DND-41 (cell line): ENCODE measurements around the gene MTX1.

Source experiments
- ATAC-seq: fragments of 200-7000 bp; cut with Tn5 transposase; 3 replicates; pipeline ENCODE4 v1.9.1; 2021; ENCODE audit warnings: low read depth; ENCODE audit not compliant: insufficient read depth
- DNase-seq: peaks from one replicate; pipeline ENCODE4 v3.0.0-alpha.2; 2020
- H2AFZ ChIP-seq: 2 replicates; pipeline ENCODE4 v1.6.0; 2012; ENCODE audit warnings: low read depth, low read length
- H3K27ac ChIP-seq: 2 replicates; pipeline ENCODE4 v1.5.1; 2012; ENCODE audit warnings: low read length, inconsistent platforms
- H3K27me3 ChIP-seq: fragments of 200-600 bp; sonication (generic); 2 replicates; pipeline ENCODE4 v1.6.0; 2012; ENCODE audit warnings: low read length, mild to moderate bottlenecking, inconsistent platforms; ENCODE audit not compliant: insufficient read depth, poor library complexity
- H3K36me3 ChIP-seq: 2 replicates; pipeline ENCODE4 v1.5.1; 2012; ENCODE audit warnings: low read length, inconsistent platforms; ENCODE audit not compliant: insufficient read depth
- H3K4me1 ChIP-seq: 2 replicates; pipeline ENCODE4 v1.5.1; 2012; ENCODE audit warnings: mild to moderate bottlenecking, low read length; ENCODE audit not compliant: insufficient read depth
- H3K4me2 ChIP-seq: 2 replicates; pipeline ENCODE4 v1.6.0; 2012; ENCODE audit warnings: mild to moderate bottlenecking, moderate library complexity, low read length, inconsistent platforms; ENCODE audit not compliant: insufficient read depth
- H3K4me3 ChIP-seq, 2 experiments: fragments of 200-600 bp in 1 of 2; shearing (Covaris generic) in 1 of 2; 2 replicates each; pipeline ENCODE4 v1.5.1; 2012 to 2016; ENCODE audit warnings: inconsistent platforms in 2 of 2, low read length in 2 of 2, mild to moderate bottlenecking in 2 of 2, low read depth in 1 of 2, moderate library complexity in 1 of 2
- H3K79me2 ChIP-seq: 2 replicates; pipeline ENCODE4 v1.6.0; 2012; ENCODE audit warnings: low read length, inconsistent platforms; ENCODE audit not compliant: insufficient read depth
- H3K9ac ChIP-seq: 2 replicates; pipeline ENCODE4 v1.6.0; 2012; ENCODE audit warnings: low read depth, mild to moderate bottlenecking, inconsistent platforms, low read length, moderate library complexity
- H3K9me3 ChIP-seq: 2 replicates; pipeline ENCODE4 v1.5.1; 2012; ENCODE audit warnings: low read length, moderate library complexity, mild to moderate bottlenecking, inconsistent platforms; ENCODE audit not compliant: insufficient read depth, severe bottlenecking
- H4K20me1 ChIP-seq: 2 replicates; pipeline ENCODE4 v1.6.0; 2012; ENCODE audit warnings: low read length; ENCODE audit not compliant: insufficient read depth
- CTCF ChIP-seq: IDR thresholded peaks from 2 replicates; pipeline ENCODE4 v1.5.1; 2012; ENCODE audit warnings: borderline replicate concordance, low read length, moderate library complexity, mild to moderate bottlenecking; ENCODE audit not compliant: poor library complexity, severe bottlenecking; ENCODE audit errors: extremely low read depth
- EZH2 ChIP-seq: IDR thresholded peaks from 3 replicates; pipeline ENCODE4 v1.6.1; 2012; ENCODE audit warnings: borderline replicate concordance, low read depth, mild to moderate bottlenecking, moderate library complexity, low read length, inconsistent platforms; ENCODE audit not compliant: severe bottlenecking

The MTX1 gene

GRCh38 chr1:155168456-155169210, 39.9 kb upstream of the MTX1 start:
- TF ChIP-seq EZH2 (no peak), CTCF (no peak)
- Histone ChIP-seq H3K4me1 (peaks cover 36% of the 10 kb centered on the region), H3K27me3 (no peaks in the 10 kb centered on the region), H3K79me2 (peaks cover 19% of the 10 kb centered on the region), H3K9ac (no peak overlapping the region), H4K20me1 (peaks cover 3% of the 10 kb centered on the region; the same call in 1 of the 2 replicates), H2AFZ (no peak overlapping the region), H3K36me3 (peaks cover 23% of the 10 kb centered on the region), H3K4me3 (no peak overlapping the region), H3K9me3 (no peaks in the 10 kb centered on the region), H3K4me2 (no peak overlapping the region), H3K27ac (no peak overlapping the region)
- ATAC-seq (no peak), DNase-seq (no peak)

GRCh38 chr1:155169541-155169940, 39.0 kb upstream of the MTX1 start:
- H3K9ac ChIP-seq, result no peak overlapping the region
- no peak for TF ChIP-seq CTCF
- TF ChIP-seq EZH2, result no peak
- peaks cover 19% of the 10 kb centered on the region for H3K79me2 ChIP-seq

GRCh38 chr1:155170101-155170785, 38.3 kb upstream of the MTX1 start:
- Histone ChIP-seq H3K9ac (no peak overlapping the region), H3K4me2 (no peak overlapping the region), H3K27me3 (no peaks in the 10 kb centered on the region), H3K4me1 (peaks cover 52% of the 10 kb centered on the region), H3K27ac (no peak overlapping the region), H2AFZ (no peak overlapping the region), H3K36me3 (peaks cover 23% of the 10 kb centered on the region), H4K20me1 (peaks cover 3% of the 10 kb centered on the region; the same call in 1 of the 2 replicates), H3K79me2 (peaks cover 19% of the 10 kb centered on the region), H3K4me3 (no peak overlapping the region), H3K9me3 (no peaks in the 10 kb centered on the region)
- no peak for ATAC-seq
- TF ChIP-seq EZH2, result no peak
- TF ChIP-seq CTCF, result no peak
- DNase-seq, result no peak

More at GRCh38 chr1:155169541-155169940, 39.0 kb upstream of the MTX1 start:
- no peak overlapping the region for H3K4me2 ChIP-seq
- peaks cover 3% of the 10 kb centered on the region; the same call in 1 of the 2 replicates for H4K20me1 ChIP-seq
- no peaks in the 10 kb centered on the region for H3K9me3 ChIP-seq
- no peak overlapping the region for H2AFZ ChIP-seq
- peaks cover 23% of the 10 kb centered on the region for H3K36me3 ChIP-seq
- H3K27ac ChIP-seq, result no peak overlapping the region
- H3K27me3 ChIP-seq, result no peaks in the 10 kb centered on the region
- no peak for ATAC-seq
- H3K4me3 ChIP-seq, result no peak overlapping the region
- no peak for DNase-seq
- H3K4me1 ChIP-seq, result peaks cover 45% of the 10 kb centered on the region
